GM21367 (cell line): ENCODE data around the gene PFKP.
"Not testable (repeated sequence)": the region's sequence is repeated elsewhere in the genome, so short reads cannot be mapped to it uniquely, and the experiment has no call there.

Experiments used
- ATAC-seq: cut with Tn5 transposase; IDR thresholded peaks from one replicate; pipeline ENCODE4 v1.9.1; 2021; ENCODE audit not compliant: unreplicated experiment

The PFKP gene

DNA sequence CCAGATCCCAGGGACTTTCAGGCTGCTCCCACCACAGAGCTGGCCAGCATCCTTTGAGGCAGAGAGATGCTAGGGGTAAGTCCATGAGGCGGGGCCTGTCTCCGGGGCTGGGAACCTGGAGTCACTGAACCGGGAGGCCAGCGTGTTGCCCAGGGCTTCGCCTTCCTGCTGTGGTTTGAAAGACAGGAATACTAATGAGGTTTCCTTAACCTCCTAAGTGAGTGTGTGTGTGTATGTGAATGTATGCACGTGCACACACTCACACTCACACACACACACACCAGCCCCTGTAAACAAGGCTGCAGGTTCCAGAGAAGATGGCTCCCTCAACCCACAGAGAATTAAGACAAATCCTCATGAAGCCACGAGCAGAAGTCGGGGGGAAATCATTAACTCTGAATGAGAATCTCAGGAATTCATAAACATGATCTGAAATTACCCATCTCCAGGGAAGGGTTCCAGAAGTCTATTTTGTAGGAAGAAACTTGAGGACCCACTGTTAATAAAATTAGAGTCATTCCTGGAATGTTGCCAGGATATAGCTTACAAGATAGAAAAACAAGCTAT is 20.3 kb upstream of the PFKP start:
- no peak for ATAC-seq

DNA sequence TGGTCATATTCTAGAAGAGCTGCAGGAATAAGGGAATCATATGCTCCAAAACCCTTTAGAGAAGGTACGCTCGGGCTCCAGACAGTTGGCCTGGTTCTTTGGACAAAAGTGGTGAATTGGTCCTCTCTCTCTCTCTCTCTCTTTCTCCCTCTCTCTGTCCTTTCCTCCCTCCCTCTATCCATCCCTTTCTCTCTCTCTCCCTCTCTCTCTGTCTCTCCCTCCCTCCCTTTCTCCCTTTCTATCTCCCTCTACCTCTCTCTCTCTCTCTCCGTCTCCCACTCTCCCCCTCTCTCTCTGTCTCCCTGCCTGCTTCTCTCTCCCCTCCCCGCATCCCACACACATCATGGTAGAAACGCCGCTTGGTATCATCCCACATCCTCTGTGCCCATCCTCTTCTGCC is 19.8 kb upstream of the PFKP start:
- ATAC-seq: no peak

DNA sequence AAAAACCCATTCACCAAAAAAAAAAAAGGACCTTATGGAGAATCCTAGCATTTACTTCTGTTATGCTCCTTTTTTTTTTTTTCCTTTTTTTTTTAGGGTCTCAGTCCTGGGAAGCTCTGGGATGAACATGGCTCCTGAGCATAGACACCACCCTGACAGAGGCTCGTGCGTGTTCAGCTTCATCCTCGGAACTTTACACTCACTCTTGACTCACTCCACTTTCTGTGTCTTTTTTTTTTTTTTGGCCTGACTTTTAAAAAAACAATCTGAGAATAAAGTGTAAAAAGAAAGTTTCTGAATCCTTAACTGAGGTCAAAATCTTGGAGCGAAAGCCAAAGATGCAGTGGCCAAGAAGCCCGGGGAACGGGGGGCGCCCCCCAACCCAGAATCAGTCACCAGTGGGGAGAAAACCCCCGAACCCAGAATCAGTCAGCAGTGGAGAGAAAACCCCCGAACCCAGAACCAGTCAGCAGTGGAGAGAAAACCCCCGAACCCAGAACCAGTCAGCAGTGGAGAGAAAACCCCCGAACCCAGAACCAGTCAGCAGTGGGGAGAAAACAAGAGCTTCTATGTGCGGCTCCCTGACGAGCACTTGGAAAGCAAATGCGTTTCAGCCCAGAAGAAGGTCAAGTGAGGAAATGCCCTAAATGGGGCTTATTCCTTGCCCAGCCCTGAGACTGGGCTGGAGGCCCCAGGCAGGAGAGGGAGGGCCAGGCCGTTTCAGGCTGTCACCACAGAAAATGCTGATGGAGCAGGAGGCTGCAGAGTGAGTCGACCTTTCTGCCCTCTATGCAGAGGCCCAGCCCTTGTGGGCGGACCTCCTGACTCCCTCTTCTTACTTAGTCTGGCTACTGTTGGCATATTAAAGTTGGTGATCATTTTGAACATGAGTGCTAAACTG is 19.0 kb upstream of the PFKP start:
- no peak for ATAC-seq

GRCh38 chr10:3051692-3052091 is 15.7 kb upstream of the PFKP start:
- no peak for ATAC-seq

DNA sequence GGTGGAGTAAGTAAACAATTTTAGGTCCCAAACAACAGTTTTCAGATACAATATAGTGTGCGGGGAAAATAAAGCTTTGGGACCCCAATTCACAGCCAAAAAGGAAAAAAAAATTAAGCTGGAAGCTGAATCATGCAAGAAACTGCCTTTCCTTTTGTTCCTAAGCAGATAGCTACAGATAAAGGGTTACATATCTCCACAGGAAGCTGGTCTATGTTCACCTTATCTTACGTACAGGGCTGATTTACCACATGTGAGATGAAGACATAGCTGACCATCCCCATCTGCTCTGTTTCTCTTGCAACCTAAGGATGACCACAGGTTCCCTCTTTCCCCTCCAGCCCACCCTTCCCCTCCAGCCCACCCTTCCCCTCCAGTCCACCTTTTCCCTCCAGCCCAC is 14.2 kb upstream of the PFKP start:
- ATAC-seq: no peak

DNA sequence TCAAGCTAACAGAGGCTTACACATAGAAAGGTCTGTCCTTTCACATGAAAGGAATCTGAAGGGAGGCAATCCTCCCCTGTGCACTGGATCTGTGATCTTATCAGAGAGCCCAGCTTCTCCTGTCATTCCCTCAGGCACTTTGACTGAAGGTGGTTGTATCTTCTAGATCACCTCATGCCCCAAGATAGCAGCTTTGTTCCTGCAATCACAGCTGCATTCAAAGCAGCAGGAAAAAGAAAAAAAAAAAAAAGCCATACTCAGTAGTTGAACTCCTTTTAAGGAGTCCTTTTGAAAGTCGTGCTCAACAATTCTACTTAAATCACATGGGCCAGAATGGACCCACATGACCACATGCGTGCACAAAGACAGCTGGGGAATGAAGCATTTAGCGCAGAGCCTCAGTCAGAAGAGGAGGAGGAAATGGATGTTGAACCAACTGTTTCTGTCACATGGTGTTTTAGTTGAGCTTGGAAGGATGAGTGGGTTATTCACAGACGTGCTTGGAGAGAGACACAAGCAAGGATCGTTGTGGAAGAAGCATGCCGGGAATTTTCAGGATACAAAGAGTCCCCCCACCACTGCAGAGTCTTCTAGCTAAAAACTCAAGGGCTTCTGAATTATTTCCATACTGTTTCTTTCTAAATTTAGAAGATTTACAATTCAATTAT is 13.0 kb upstream of the PFKP start:
- ATAC-seq: no peak

- no peak for ATAC-seq
Measured at GRCh38 chr10:3054851-3055199, 12.5 kb upstream of the PFKP start.

GRCh38 chr10:3056280-3057037 is 10.9 kb upstream of the PFKP start:
- ATAC-seq: no peak

- ATAC-seq: no peak
Measured at GRCh38 chr10:3057946-3058345, 9.4 kb upstream of the PFKP start.

GRCh38 chr10:3059974-3060373 is 7.4 kb upstream of the PFKP start:
- no peak for ATAC-seq

- no peak for ATAC-seq
Measured at GRCh38 chr10:3060481-3060889, 6.9 kb upstream of the PFKP start.

GRCh38 chr10:3061323-3061898 is 5.9 kb upstream of the PFKP start:
- ATAC-seq: not testable (repeated sequence)

GRCh38 chr10:3062502-3063186 is 4.7 kb upstream of the PFKP start:
- no peak for ATAC-seq

DNA sequence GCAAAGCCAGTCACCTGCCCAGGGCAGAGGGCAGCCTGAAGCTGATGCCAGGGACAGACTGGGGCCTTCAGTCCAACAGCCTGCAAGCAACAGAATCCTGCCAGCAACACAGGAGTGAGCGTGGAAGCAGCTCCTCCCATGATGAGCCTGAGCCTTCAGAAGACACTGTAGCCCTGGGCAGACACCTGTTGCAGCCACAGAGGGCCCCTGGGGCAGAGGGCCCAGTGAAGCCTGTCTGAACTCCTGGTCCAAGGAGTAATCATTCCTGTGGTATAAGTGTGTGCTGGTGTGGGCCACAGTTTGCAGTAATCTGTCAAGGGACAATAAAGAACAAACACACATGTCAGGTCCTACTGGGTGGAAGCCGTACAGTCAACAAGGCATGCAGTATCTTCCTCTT is 2.9 kb upstream of the PFKP start:
- ATAC-seq: no peak

- ATAC-seq: no peak
Measured at GRCh38 chr10:3065622-3066021, 1.7 kb upstream of the PFKP start.

DNA sequence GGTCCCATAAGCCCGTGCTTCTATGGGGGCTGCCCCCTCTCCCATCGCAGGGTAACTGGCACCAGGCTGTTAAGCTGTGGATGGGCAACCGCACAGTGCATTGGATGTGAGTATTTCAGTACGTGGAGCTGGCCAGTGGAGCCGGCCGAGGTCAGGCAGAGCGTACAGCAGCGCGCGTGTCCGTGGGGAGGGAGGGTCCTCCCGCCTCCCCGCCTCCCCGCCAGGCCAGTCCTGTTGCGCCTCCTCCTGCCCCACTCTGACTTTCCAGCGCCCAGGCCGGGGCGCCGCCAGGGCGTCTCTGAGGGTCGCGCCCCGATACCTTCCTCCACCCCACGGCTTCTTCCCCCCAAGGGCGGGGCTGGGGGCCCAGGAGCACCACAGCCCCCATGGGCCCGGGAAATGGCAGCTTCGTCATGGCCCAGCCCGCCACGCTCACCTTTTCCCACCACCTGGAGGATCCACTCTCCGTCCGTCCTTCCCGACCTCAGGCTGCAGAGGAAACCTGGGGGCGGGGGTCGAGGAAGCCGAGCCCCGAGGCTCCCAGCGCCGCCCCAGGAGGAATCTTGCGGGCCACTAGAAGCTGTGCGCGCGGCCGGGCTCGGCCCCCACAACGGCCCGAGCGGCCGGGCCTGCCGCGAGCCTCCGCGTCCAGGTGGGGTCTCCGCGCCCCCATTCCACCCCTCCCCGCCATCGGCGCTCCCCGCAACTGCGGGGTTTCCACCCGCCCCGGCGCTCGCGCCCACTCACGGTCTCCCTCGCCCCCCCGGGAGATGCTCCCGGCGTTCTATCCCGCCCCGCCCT is 831 bp upstream of the PFKP start:
- ATAC-seq: no peak

- ATAC-seq: peak; percentile 3
Measured at GRCh38 chr10:3067859-3068179, 471 bp downstream of the PFKP start.

DNA sequence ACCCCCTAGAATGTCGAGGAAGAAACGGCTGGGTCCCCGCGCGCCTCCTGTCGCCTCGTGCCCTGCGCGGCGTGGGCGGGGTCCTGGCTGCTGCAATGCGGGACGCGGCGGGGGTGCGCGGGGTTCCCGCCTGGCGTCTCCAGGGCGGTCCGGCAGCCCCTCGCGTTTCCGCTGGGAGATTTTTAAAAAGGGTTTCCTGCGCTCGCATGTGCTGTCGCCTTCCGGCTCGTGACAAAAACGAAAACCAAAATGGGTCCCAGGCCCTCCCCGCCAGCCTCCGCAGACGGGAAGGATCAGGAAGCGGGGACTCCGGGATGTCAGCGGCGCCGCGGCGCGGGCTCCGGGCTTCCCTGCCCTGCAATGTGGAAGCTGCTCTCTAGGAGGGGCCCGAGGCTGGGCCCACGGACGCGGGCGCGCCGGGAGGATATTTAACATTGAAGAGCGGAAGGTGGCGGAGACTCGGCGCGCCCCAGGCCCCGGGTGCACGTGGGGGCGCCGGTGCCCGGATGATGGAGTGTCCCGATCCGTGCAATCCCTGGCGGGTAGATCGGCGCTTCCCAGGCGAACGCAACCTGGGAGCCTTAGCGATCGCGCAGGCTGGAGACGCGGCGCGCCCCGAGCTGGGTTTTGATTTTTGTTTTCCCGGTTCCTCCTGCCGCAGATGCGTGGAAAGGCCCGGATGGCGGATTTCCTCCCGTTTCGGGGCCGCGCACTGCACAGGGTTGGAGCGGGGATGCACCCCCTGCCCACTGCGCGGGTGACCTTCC is 1.0 kb downstream of the PFKP start:
- ATAC-seq: peak; percentile 32
